Effector CD4-positive, alpha-beta T cell (primary cell): Measurements from ENCODE around the gene LAMA4.

Source experiments
- DNase-seq: peaks from one replicate; pipeline ENCODE4 v3.0.0-alpha.2; 2020

The LAMA4 gene

DNA sequence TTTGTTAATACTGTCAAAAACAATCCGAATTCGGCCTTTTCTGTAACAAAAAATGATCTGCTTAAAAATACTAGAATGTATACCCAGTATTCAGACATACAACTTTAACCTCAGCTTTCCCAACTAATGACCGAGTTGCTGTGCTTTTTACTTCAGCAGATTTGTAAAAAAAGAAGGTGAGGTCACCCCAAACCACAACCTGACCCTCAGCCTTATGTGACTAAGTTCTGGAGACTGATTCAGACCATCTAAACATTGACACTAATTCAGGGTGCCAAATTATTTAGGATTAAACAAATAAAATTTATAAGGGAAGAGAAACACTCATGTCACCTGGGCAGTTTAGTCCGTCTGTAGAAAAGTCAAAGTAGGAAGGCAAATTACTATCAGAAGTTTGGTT is 192.8 kb downstream of the LAMA4 start:
- DNase-seq = no peak
